T-helper 22 cell (primary cell): ENCODE data around the gene JMJD6.
"Not testable (repeated sequence)": the region's sequence is repeated elsewhere in the genome, so short reads cannot be mapped to it uniquely, and the experiment has no call there.

ENCODE experiments used
- DNase-seq: peaks from one replicate; pipeline ENCODE4 v3.0.0-alpha.2; 2020; ENCODE audit warnings: low read depth

Gene JMJD6

GRCh38 chr17:76716146-76716838, 10.1 kb downstream of the JMJD6 start:
- peak; percentile 35 for DNase-seq

DNA sequence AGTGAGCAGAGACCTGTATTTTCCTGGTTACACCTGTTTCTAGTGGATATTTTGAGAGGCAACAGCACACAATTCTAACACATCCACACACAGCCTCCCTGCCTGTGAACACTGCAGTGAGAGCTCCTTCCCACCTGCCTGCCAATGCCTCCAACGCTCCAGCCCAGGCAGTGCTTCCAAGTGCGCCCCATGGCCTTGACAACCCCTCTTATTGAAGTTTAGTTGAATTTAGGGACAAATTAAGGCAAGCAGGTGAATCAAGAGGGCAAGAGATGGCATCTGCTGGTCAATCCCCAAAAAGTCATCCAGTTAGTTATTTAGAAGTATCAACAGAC, 10.9 kb downstream of the JMJD6 start:
- no peak for DNase-seq

GRCh38 chr17:76714822-76715495, 11.4 kb downstream of the JMJD6 start:
- DNase-seq, result peak; percentile 42

GRCh38 chr17:76714336-76714735, 12.1 kb downstream of the JMJD6 start:
- DNase-seq, result no peak

GRCh38 chr17:76713765-76714164, 12.6 kb downstream of the JMJD6 start:
- no peak for DNase-seq

DNA sequence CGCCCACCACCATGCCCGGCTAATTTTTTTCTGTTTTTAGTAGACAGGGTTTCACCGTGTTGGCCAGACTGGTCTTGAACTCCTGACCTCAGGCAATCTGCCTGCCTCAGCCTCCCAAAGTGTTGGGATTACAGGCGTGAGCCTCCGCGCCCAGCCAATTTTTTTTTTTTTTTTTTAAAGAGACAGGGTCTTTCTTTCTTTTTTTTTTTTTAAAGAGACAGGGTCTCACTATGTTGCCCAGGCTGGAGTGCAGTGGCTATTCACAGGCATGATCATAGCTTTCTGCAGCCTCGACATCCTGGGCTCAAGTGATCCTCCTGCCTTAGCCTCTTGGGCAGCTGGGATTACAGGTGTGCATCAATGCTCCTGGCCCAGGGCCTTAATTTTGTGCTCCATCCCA, 14.1 kb downstream of the JMJD6 start:
- DNase-seq, result not testable (repeated sequence)

GRCh38 chr17:76710863-76711611, 15.4 kb downstream of the JMJD6 start, which contains the start of gene MXRA7:
Gene MXRA7, minus strand, starts transcription at chr17:76710965. Its CDS starts 19 bp downstream, at chr17:76710946.
- DNase-seq, result peak; percentile 50

GRCh38 chr17:76709951-76710862, 16.2 kb downstream of the JMJD6 start:
- not testable (repeated sequence) for DNase-seq

- DNase-seq, result no peak
These were observed 17.1 kb downstream of the JMJD6 start for GRCh38 chr17:76709077-76709950.

- DNase-seq, result no peak
These were observed 18.2 kb downstream of the JMJD6 start for GRCh38 chr17:76707985-76708807.

DNA sequence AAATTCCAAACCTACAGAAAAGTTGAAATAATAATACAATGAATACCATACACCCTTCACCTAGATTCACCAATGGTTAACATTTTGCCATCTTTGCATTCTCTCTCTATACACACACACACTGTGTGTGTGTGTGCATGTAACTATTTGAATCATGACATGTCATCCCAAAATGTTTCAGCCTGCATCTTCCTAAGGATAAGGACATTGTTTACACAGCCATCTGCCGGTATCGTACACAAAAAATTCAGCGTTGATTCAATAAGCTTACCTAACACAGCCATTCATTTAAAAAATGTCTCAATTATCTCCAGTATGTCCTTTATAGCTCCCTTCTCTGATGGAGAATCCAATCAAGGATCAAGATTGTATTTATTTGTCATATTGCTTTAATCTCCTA, 19.6 kb downstream of the JMJD6 start:
- no peak for DNase-seq

DNA sequence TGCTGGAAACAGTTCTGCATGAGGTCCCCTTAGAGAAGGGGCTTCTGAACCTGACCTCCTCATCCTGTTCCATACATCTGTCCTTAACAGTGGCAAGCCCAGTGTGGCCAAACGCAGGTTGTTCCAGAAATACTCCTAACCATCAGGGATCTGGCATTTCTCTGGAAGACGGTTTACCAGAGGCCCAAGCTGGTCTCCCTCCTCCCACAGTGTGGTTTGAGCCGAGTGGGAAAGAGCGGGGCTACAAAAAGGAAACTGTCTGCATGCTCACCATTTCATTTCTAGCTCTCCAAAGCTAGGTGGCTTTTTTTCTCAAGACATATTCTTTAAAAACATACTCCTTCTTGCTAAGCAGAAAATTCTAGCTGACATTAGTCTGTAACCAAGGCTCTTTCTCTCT, 21.6 kb downstream of the JMJD6 start:
- DNase-seq, result no peak

DNA sequence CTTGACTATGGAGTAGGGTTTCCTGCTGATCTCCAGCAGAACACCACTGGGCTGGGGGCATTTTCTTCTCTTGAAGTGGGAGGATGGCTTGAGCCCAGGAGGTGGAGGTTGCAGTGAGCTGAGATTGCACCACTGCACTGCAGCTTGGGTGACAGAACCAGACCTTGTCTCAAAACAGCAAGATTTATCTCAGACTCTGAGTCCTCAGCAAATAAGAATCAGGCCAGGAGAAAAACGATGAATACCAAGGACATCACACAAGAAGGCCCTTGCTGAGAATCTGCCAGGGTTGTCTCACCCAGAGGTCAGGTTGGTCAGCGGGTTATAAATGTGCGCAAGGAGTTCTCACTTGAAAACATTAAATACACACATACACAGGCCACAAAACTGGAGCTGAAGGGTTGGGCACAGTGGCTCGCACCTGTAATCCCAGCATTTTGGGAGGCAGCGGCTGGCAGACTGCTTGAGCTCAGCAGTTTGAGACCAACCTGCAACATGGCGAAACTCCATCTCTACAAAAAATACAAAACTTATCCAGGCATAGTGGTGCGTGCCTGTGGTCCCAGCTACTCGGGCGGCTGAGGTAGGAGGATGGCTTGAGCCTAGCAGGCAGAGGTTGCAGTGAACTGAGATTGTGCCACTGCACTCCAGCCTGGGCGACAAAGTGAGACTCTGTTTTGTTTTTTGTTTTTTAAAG, 23.3 kb downstream of the JMJD6 start:
- DNase-seq, result no peak

- no peak for DNase-seq
These were observed 24.3 kb downstream of the JMJD6 start for GRCh38 chr17:76702076-76702475.

GRCh38 chr17:76701471-76701967, 24.9 kb downstream of the JMJD6 start:
- no peak for DNase-seq

GRCh38 chr17:76700617-76701470, 25.6 kb downstream of the JMJD6 start:
- no peak for DNase-seq

- no peak for DNase-seq
These were observed 26.2 kb downstream of the JMJD6 start for GRCh38 chr17:76700270-76700616.

GRCh38 chr17:76698466-76698977, 27.9 kb downstream of the JMJD6 start:
- DNase-seq, result not testable (repeated sequence)
